ENCODE measurements around the gene PCLO.

The PCLO gene

GRCh38 chr7:83021032-83021431 lies 141.7 kb downstream of the PCLO start:
- H3K9ac ChIP-seq (ENCODE audit: insufficient read length, low read depth), result no peak overlapping the region
- TF ChIP-seq YY1 (IDR thresholded peaks at IDR 0.05; ENCODE audit: insufficient read depth, insufficient read length) (no peak), SUZ12 (IDR thresholded peaks at IDR 0.05; ENCODE audit: extremely low read depth, insufficient read depth, insufficient read length) (no peak), ZNF274 (IDR thresholded peaks at IDR 0.05; ENCODE audit: low read depth, low read length) (no peak)
- no peak overlapping the region for H3K4me3 ChIP-seq (ENCODE audit: insufficient read length, low read depth)
- no peaks in the 10 kb centered on the region for H3K27me3 ChIP-seq (ENCODE audit: insufficient read depth, insufficient read length)
- no peaks in the 10 kb centered on the region for H3K36me3 ChIP-seq (ENCODE audit: insufficient read depth, insufficient read length, low read length)
- H3K4me1 ChIP-seq (ENCODE audit: insufficient read depth, insufficient read length), result no peaks in the 10 kb centered on the region
- peaks cover 11% of the 10 kb centered on the region for H3K9me3 ChIP-seq (ENCODE audit: insufficient read depth, low read length)
- no peak for DNase-seq (ENCODE audit: low read depth, low spot score)

GRCh38 chr7:83020161-83020560 lies 142.5 kb downstream of the PCLO start:
- Histone ChIP-seq H3K36me3 (ENCODE audit: insufficient read depth, insufficient read length, low read length) (no peaks in the 10 kb centered on the region), H3K4me1 (ENCODE audit: insufficient read depth, insufficient read length) (no peaks in the 10 kb centered on the region), H3K4me3 (ENCODE audit: insufficient read length, low read depth) (no peak overlapping the region), H3K9ac (ENCODE audit: insufficient read length, low read depth) (no peak overlapping the region), H3K9me3 (ENCODE audit: insufficient read depth, low read length) (peaks cover 11% of the 10 kb centered on the region), H3K27me3 (ENCODE audit: insufficient read depth, insufficient read length) (no peaks in the 10 kb centered on the region)
- TF ChIP-seq SUZ12 (IDR thresholded peaks at IDR 0.05; ENCODE audit: extremely low read depth, insufficient read depth, insufficient read length) (no peak), ZNF274 (IDR thresholded peaks at IDR 0.05; ENCODE audit: low read depth, low read length) (no peak), YY1 (IDR thresholded peaks at IDR 0.05; ENCODE audit: insufficient read depth, insufficient read length) (no peak)
- DNase-seq (ENCODE audit: low read depth, low spot score), result no peak

- Histone ChIP-seq H3K4me1 (ENCODE audit: insufficient read depth, insufficient read length) (no peaks in the 10 kb centered on the region), H3K36me3 (ENCODE audit: insufficient read depth, insufficient read length, low read length) (no peaks in the 10 kb centered on the region), H3K9ac (ENCODE audit: insufficient read length, low read depth) (no peak overlapping the region), H3K27me3 (ENCODE audit: insufficient read depth, insufficient read length) (no peaks in the 10 kb centered on the region), H3K4me3 (ENCODE audit: insufficient read length, low read depth) (no peak overlapping the region), H3K9me3 (ENCODE audit: insufficient read depth, low read length) (peaks cover 1% of the 10 kb centered on the region)
- no peak for DNase-seq (ENCODE audit: low read depth, low spot score)
- TF ChIP-seq SUZ12 (IDR thresholded peaks at IDR 0.05; ENCODE audit: extremely low read depth, insufficient read depth, insufficient read length) (no peak), ZNF274 (IDR thresholded peaks at IDR 0.05; ENCODE audit: low read depth, low read length) (no peak), YY1 (IDR thresholded peaks at IDR 0.05; ENCODE audit: insufficient read depth, insufficient read length) (no peak)
These were observed 146.8 kb downstream of the PCLO start for GRCh38 chr7:83015916-83016315.

GRCh38 chr7:83014546-83014945 lies 148.1 kb downstream of the PCLO start:
- no peak for TF ChIP-seq SUZ12 (IDR thresholded peaks at IDR 0.05; ENCODE audit: extremely low read depth, insufficient read depth, insufficient read length)
- TF ChIP-seq YY1 (IDR thresholded peaks at IDR 0.05; ENCODE audit: insufficient read depth, insufficient read length), result no peak
- no peak for TF ChIP-seq ZNF274 (IDR thresholded peaks at IDR 0.05; ENCODE audit: low read depth, low read length)
- DNase-seq (ENCODE audit: low read depth, low spot score), result no peak
- H3K4me1 ChIP-seq (ENCODE audit: insufficient read depth, insufficient read length), result no peaks in the 10 kb centered on the region

GRCh38 chr7:83011954-83012353 lies 150.7 kb downstream of the PCLO start:
- no peaks in the 10 kb centered on the region for H3K27me3 ChIP-seq (ENCODE audit: insufficient read depth, insufficient read length)
- no peaks in the 10 kb centered on the region for H3K36me3 ChIP-seq (ENCODE audit: insufficient read depth, insufficient read length, low read length)
- H3K9me3 ChIP-seq (ENCODE audit: insufficient read depth, low read length), result no peaks in the 10 kb centered on the region
- H3K4me1 ChIP-seq (ENCODE audit: insufficient read depth, insufficient read length), result no peaks in the 10 kb centered on the region
- TF ChIP-seq ZNF274 (IDR thresholded peaks at IDR 0.05; ENCODE audit: low read depth, low read length) (no peak), YY1 (IDR thresholded peaks at IDR 0.05; ENCODE audit: insufficient read depth, insufficient read length) (no peak), SUZ12 (IDR thresholded peaks at IDR 0.05; ENCODE audit: extremely low read depth, insufficient read depth, insufficient read length) (no peak)
- no peak overlapping the region for H3K4me3 ChIP-seq (ENCODE audit: insufficient read length, low read depth)
- no peak for DNase-seq (ENCODE audit: low read depth, low spot score)
- no peak overlapping the region for H3K9ac ChIP-seq (ENCODE audit: insufficient read length, low read depth)

More at GRCh38 chr7:83014546-83014945, 148.1 kb downstream of the PCLO start:
- H3K27me3 ChIP-seq (ENCODE audit: insufficient read depth, insufficient read length), result no peaks in the 10 kb centered on the region
- H3K36me3 ChIP-seq (ENCODE audit: insufficient read depth, insufficient read length, low read length), result no peaks in the 10 kb centered on the region
- no peak overlapping the region for H3K9ac ChIP-seq (ENCODE audit: insufficient read length, low read depth)
- H3K9me3 ChIP-seq (ENCODE audit: insufficient read depth, low read length), result no peaks in the 10 kb centered on the region
- no peak overlapping the region for H3K4me3 ChIP-seq (ENCODE audit: insufficient read length, low read depth)

- Histone ChIP-seq H3K36me3 (ENCODE audit: insufficient read depth, insufficient read length, low read length) (no peaks in the 10 kb centered on the region), H3K9me3 (ENCODE audit: insufficient read depth, low read length) (no peaks in the 10 kb centered on the region), H3K27me3 (ENCODE audit: insufficient read depth, insufficient read length) (no peaks in the 10 kb centered on the region), H3K9ac (ENCODE audit: insufficient read length, low read depth) (no peak overlapping the region), H3K4me1 (ENCODE audit: insufficient read depth, insufficient read length) (no peaks in the 10 kb centered on the region), H3K4me3 (ENCODE audit: insufficient read length, low read depth) (no peak overlapping the region)
- DNase-seq (ENCODE audit: low read depth, low spot score), result peak; percentile 8
- no peak for TF ChIP-seq YY1 (IDR thresholded peaks at IDR 0.05; ENCODE audit: insufficient read depth, insufficient read length)
- TF ChIP-seq SUZ12 (IDR thresholded peaks at IDR 0.05; ENCODE audit: extremely low read depth, insufficient read depth, insufficient read length), result no peak
- no peak for TF ChIP-seq ZNF274 (IDR thresholded peaks at IDR 0.05; ENCODE audit: low read depth, low read length)
These were observed 157.3 kb downstream of the PCLO start for GRCh38 chr7:83005410-83005809.

- Histone ChIP-seq H3K9me3 (ENCODE audit: insufficient read depth, low read length) (no peaks in the 10 kb centered on the region), H3K4me3 (ENCODE audit: insufficient read length, low read depth) (no peak overlapping the region), H3K36me3 (ENCODE audit: insufficient read depth, insufficient read length, low read length) (no peaks in the 10 kb centered on the region), H3K27me3 (ENCODE audit: insufficient read depth, insufficient read length) (no peaks in the 10 kb centered on the region), H3K9ac (ENCODE audit: insufficient read length, low read depth) (no peak overlapping the region), H3K4me1 (ENCODE audit: insufficient read depth, insufficient read length) (no peaks in the 10 kb centered on the region)
- TF ChIP-seq ZNF274 (IDR thresholded peaks at IDR 0.05; ENCODE audit: low read depth, low read length) (no peak), SUZ12 (IDR thresholded peaks at IDR 0.05; ENCODE audit: extremely low read depth, insufficient read depth, insufficient read length) (no peak), YY1 (IDR thresholded peaks at IDR 0.05; ENCODE audit: insufficient read depth, insufficient read length) (no peak)
- no peak for DNase-seq (ENCODE audit: low read depth, low spot score)
These were observed 161.2 kb downstream of the PCLO start for GRCh38 chr7:83001362-83002040.

Measured in NT2/D1 (cell line).